C4-2B (cell line): ENCODE measurements around the gene ERMARD.

Experiments
- H3K27ac ChIP-seq: fragments of 450-650 bp; 2 replicates; pipeline ENCODE4 v1.5.1; 2017
- CTCF ChIP-seq: fragments of 450-650 bp; conservative IDR thresholded peaks from 2 replicates; pipeline ENCODE4 v1.5.1; 2017; ENCODE audit warnings: mild to moderate bottlenecking
- ZFX ChIP-seq: fragments of 450-650 bp; IDR thresholded peaks from 2 replicates; pipeline ENCODE4 v1.6.1; 2017

The ERMARD gene

GRCh38 chr6:169789944-169790927, 38.8 kb downstream of the ERMARD start:
- TF ChIP-seq CTCF: peak; percentile 95
- no peak for TF ChIP-seq ZFX
- peak overlapping the region; percentile 43 for H3K27ac ChIP-seq

GRCh38 chr6:169791721-169792131, 40.3 kb downstream of the ERMARD start:
- no peak overlapping the region for H3K27ac ChIP-seq
- TF ChIP-seq CTCF (no peak), ZFX (no peak)

- no peak overlapping the region for H3K27ac ChIP-seq
- TF ChIP-seq CTCF (no peak), ZFX (no peak)
Observed at GRCh38 chr6:169792306-169793015, 41.0 kb downstream of the ERMARD start.

- H3K27ac ChIP-seq: no peak overlapping the region
- TF ChIP-seq ZFX (no peak), CTCF (no peak)
Observed at GRCh38 chr6:169793408-169793807, 42.0 kb downstream of the ERMARD start.

GRCh38 chr6:169794317-169795055, 43.1 kb downstream of the ERMARD start:
- no peak overlapping the region for H3K27ac ChIP-seq
- no peak for TF ChIP-seq CTCF
- no peak for TF ChIP-seq ZFX

- TF ChIP-seq CTCF (no peak), ZFX (no peak)
- H3K27ac ChIP-seq: no peak overlapping the region
Observed at GRCh38 chr6:169795196-169795595, 43.8 kb downstream of the ERMARD start.
